ENCODE data around the gene TRABD2A. TPM values are rescaled to one million over a fixed set of nuclear protein-coding genes. Genes with fewer than 3 reads are reported as not detected.
A peak's percentile ranks its signal among the peaks of the same experiment; 100 is the strongest.
"Not testable (repeated sequence)": the region's sequence is repeated elsewhere in the genome, so short reads cannot be mapped to it uniquely, and the experiment has no call there.

The TRABD2A gene
- total RNA-seq, 6 experiments from 2014 or later, result 0.20 to 2.4 (median 0.43) TPM; not detected in 1

GRCh38 chr2:84874381-84875212 lies 6.3 kb downstream of the TRABD2A start:
- TF ChIP-seq POLR2A (IDR thresholded peaks at IDR 0.05) (no peak), CTCF (IDR thresholded peaks at IDR 0.05) (no peak)
- Histone ChIP-seq H3K4me1 (no peaks in the 10 kb centered on the region), H3K27ac (no peak overlapping the region), H3K36me3 (no peaks in the 10 kb centered on the region), H3K9me3 (no peaks in the 10 kb centered on the region), H3K27me3 (no peaks in the 10 kb centered on the region), H3K4me3 (no peak overlapping the region)
- 76% methylated on average over 5 of the region's 7 CpGs for WGBS (ENCODE audit: insufficient coverage, low coverage, low lambda C conversion rate, missing lambda C conversion rate)
- ATAC-seq (no peak), DNase-seq (no peak)
- intact Hi-C loops (cut with DNase I), result loop anchor here in 1 of 2 donors (10.0 kb wide), 1 partner anchor 380 kb away; no protein-coding TSS in a partner anchor

GRCh38 chr2:84873350-84873749 lies 7.5 kb downstream of the TRABD2A start:
- intact Hi-C loops (cut with DNase I), result loop anchor here in 1 of 2 donors (10.0 kb wide), 1 partner anchor 379 kb away; no protein-coding TSS in a partner anchor
- Histone ChIP-seq H3K9me3 (no peaks in the 10 kb centered on the region), H3K27ac (no peak overlapping the region), H3K27me3 (no peaks in the 10 kb centered on the region), H3K36me3 (no peaks in the 10 kb centered on the region), H3K4me1 (no peaks in the 10 kb centered on the region), H3K4me3 (no peak overlapping the region)
- ATAC-seq (no peak), DNase-seq (peak in 1 of 3 donors; percentile 7)
- TF ChIP-seq POLR2A (IDR thresholded peaks at IDR 0.05) (no peak), CTCF (IDR thresholded peaks at IDR 0.05) (no peak)
- WGBS (ENCODE audit: insufficient coverage, low coverage, low lambda C conversion rate, missing lambda C conversion rate), result 78% methylated on average over 5 of the region's 5 CpGs

GRCh38 chr2:84872691-84873090 lies 8.2 kb downstream of the TRABD2A start:
- H3K4me3 ChIP-seq, H3K27ac ChIP-seq, H3K4me1 ChIP-seq, H3K9me3 ChIP-seq, H3K27me3 ChIP-seq, DNase-seq, ATAC-seq, H3K36me3 ChIP-seq: not testable (repeated sequence)
- WGBS (ENCODE audit: insufficient coverage, low coverage, low lambda C conversion rate, missing lambda C conversion rate), result 86% methylated on average over 7 of the region's 9 CpGs
- intact Hi-C loops (cut with DNase I), result loop anchor here in 1 of 2 donors (10.0 kb wide), 1 partner anchor 378 kb away; no protein-coding TSS in a partner anchor

GRCh38 chr2:84870306-84870705 lies 10.6 kb downstream of the TRABD2A start:
- no peaks in the 10 kb centered on the region for H3K9me3 ChIP-seq
- WGBS (ENCODE audit: insufficient coverage, low coverage, low lambda C conversion rate, missing lambda C conversion rate), result 91% methylated on average over 9 of the region's 11 CpGs
- ATAC-seq, result peak in 1 of 4 donors; percentile 16

GRCh38 chr2:84868327-84868726 lies 12.6 kb downstream of the TRABD2A start:
- DNase-seq; H3K36me3 ChIP-seq; intact Hi-C loops (cut with DNase I); H3K4me1 ChIP-seq; H3K27me3 ChIP-seq; H3K4me3 ChIP-seq; ATAC-seq; H3K27ac ChIP-seq; H3K9me3 ChIP-seq: not testable (repeated sequence)
- 96% methylated on average over 2 of the region's 4 CpGs for WGBS (ENCODE audit: insufficient coverage, low coverage, low lambda C conversion rate, missing lambda C conversion rate)

More at GRCh38 chr2:84870306-84870705, 10.6 kb downstream of the TRABD2A start:
- H3K36me3 ChIP-seq, result no peaks in the 10 kb centered on the region
- peak in 1 of 3 donors; percentile 37 for DNase-seq
- no peak overlapping the region for H3K27ac ChIP-seq
- intact Hi-C loops (cut with DNase I), result loop anchor here in 1 of 2 donors (10.0 kb wide), 1 partner anchor 376 kb away; no protein-coding TSS in a partner anchor
- no peak for TF ChIP-seq POLR2A (IDR thresholded peaks at IDR 0.05)
- no peak for TF ChIP-seq CTCF (IDR thresholded peaks at IDR 0.05)
- H3K4me1 ChIP-seq, result no peaks in the 10 kb centered on the region
- H3K27me3 ChIP-seq, result no peaks in the 10 kb centered on the region
- H3K4me3 ChIP-seq, result no peak overlapping the region
